GM11168 (cell line): ENCODE results near the gene CCDC18.
"Not testable (repeated sequence)": the region's sequence is repeated elsewhere in the genome, so short reads cannot be mapped to it uniquely, and the experiment has no call there.

Experiments
- in situ Hi-C: fragments of 300-500 bp; cut with MboI; formaldehyde crosslinking; loops from one replicate; pipeline ENCODE4 v1.12.0; 2022; ENCODE audit warnings: low sequenced_read_pairs; ENCODE audit not compliant: unreplicated experiment

Gene CCDC18, protein sequence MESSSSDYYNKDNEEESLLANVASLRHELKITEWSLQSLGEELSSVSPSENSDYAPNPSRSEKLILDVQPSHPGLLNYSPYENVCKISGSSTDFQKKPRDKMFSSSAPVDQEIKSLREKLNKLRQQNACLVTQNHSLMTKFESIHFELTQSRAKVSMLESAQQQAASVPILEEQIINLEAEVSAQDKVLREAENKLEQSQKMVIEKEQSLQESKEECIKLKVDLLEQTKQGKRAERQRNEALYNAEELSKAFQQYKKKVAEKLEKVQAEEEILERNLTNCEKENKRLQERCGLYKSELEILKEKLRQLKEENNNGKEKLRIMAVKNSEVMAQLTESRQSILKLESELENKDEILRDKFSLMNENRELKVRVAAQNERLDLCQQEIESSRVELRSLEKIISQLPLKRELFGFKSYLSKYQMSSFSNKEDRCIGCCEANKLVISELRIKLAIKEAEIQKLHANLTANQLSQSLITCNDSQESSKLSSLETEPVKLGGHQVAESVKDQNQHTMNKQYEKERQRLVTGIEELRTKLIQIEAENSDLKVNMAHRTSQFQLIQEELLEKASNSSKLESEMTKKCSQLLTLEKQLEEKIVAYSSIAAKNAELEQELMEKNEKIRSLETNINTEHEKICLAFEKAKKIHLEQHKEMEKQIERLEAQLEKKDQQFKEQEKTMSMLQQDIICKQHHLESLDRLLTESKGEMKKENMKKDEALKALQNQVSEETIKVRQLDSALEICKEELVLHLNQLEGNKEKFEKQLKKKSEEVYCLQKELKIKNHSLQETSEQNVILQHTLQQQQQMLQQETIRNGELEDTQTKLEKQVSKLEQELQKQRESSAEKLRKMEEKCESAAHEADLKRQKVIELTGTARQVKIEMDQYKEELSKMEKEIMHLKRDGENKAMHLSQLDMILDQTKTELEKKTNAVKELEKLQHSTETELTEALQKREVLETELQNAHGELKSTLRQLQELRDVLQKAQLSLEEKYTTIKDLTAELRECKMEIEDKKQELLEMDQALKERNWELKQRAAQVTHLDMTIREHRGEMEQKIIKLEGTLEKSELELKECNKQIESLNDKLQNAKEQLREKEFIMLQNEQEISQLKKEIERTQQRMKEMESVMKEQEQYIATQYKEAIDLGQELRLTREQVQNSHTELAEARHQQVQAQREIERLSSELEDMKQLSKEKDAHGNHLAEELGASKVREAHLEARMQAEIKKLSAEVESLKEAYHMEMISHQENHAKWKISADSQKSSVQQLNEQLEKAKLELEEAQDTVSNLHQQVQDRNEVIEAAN (N-terminal part only)

DNA sequence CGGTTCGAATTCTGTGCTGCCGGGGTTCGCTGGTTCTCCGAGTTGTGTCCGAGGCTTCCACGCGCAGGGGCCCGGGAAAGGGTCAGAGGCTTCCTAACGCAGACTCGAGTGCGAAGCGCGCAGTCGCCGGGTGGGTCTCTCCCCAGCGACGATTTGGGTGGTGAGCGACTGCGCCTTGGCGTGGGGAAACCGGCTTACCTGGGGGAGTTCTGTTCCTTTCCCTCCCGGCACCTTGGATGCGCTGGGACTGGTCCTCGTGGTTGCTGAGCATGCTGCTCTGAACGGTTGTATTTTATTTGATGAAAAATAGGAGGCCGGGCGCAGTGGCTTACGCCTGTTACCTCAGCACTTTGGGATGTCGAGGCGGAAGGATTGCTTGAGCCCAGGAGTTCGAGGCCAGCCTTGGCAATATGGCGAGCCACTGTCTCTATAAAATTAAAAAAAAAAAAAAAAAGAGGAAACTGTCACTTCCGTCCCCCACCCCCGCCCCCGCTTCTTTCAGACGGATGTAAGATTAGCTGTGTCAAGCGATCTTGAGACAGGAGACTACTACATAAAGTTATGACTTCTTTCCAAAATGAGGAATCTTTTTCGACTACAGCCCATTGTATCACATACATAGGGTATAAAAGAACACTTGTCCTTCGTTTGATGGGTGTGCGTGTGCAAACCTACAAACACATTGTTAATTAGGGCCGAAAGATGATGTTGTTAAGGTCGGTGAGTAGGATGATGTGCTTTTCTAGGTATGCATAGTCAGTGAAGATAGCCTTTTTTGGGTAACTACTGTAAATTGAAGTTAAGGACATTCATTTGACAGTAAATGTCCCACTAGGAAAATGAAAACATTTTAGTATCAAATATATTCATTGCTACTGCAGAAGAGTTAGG lies at the start of gene CCDC18:
Gene CCDC18 (plus strand): TSS at position 2 of the 891 bp plus-strand sequence. CDS start 2,638 bp downstream, outside the sequence.
- in situ Hi-C loops, result no loop called here

DNA sequence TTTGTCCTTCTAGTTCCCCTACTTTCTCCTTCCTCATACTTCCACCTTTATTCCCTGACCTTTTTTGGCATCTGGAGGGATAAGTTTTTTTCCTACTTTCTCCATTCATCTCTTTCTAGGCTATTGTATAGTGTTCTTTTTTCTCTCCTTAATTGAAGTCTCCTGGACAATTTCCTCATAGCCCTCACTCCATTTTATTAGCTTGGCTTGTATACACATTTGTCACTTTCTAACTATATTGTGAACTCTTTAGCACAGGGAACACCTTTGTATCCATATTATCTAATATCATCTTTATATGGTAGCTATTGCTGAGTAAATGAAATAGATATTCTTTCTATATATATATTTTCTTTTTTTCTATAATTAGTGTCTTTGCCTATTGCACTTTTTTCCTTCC lies 47.9 kb upstream of the CCDC18 start:
- in situ Hi-C loops, result no loop called here

- in situ Hi-C loops, result no loop called here
These were observed 44.1 kb upstream of the CCDC18 start for GRCh38 chr1:93136445-93136844.

DNA sequence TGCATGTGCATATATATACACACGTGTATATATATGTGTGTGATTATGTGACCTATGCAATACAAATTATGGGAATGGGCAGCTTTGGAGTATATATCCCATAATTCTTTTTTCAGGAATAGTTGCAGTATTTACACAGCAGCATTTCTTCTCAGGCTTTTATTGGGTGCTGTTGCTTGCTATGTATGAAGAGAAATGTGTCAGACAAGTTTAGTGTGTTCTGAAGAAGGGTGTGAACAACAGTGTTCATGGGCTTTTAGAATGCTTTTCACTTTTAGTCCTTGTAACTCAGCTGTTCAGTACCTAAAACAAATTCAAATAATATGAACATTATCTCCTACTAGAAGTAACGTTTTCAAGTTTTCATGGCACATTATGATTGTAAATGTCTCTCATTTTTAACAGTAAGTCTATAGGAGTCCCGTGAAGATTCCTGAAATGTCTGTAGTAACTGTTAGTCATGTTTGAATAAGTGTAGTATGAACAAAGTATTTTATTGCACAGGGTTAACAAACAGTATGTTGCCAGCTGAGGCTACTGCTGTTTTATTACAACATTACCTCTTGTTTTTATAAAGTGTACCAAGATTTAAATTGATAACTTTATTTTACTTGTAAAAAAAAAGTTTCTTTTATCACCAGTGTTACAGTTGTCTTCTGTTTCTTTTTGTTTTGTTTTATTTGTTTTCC lies 42.8 kb upstream of the CCDC18 start:
- in situ Hi-C loops, result no loop called here

DNA sequence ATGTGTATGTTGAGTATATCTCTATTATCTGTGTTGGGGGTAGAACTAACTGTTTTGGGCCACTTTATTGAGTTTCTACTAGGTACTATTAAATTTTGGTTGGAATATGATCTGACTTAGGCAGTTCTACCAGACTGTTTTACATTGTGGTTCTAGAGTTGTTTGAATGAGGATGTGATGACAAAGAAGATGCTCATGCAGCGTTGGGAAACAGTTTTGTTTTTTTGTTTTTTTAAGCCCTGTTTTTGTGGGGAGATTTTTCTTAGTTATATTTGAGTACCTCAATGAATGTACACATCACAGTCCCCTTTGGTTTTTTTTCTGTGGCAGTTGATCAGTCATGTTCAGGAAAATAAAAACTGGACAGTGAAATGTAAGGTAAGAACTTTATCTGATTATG lies 40.4 kb upstream of the CCDC18 start:
- in situ Hi-C loops, result no loop called here

DNA sequence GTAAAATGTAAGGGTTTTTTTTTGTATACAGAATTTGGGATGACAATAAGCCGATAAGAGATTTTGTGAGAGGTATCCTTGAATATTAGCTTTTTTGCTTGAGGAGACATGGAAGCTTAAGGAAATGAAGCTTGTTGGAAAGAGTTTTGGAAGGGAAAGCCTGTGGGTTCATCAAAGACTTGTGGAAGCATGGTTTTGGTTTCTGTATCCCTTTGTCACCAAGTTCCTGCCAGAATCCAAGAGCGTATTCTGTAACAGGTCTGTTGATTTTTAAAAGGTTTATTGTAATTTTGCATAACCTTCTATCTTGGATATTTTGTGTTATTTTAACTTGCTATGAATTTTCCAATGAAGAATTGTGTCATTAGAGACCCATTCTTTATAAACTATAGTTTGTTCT lies 38.4 kb upstream of the CCDC18 start:
- in situ Hi-C loops, result no loop called here

- in situ Hi-C loops, result no loop called here
These were observed 37.4 kb upstream of the CCDC18 start for GRCh38 chr1:93143136-93143535.

DNA sequence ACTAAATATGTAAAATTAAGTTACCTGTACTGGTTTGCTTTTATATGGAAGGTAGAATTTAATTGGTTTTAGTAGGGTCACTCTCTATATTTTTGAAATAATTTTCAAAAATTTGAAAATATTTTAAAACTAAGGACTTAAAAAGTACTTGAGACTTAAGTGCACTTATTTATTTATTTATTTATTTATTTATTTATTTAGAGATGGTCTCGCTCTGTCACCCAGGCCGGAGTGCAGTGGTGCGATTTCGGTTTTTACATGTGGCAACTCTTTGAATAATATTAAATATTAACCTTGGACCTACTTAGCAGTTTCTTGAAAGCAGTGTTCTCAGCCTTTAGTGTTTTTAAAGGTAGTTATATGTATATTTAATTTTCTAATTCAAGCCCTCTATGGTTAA lies 36.8 kb upstream of the CCDC18 start:
- in situ Hi-C loops, result no loop called here

GRCh38 chr1:93148001-93148400 lies 32.5 kb upstream of the CCDC18 start:
- in situ Hi-C loops, result no loop called here

- in situ Hi-C loops, result no loop called here
These were observed 29.8 kb upstream of the CCDC18 start for GRCh38 chr1:93150729-93151128.

DNA sequence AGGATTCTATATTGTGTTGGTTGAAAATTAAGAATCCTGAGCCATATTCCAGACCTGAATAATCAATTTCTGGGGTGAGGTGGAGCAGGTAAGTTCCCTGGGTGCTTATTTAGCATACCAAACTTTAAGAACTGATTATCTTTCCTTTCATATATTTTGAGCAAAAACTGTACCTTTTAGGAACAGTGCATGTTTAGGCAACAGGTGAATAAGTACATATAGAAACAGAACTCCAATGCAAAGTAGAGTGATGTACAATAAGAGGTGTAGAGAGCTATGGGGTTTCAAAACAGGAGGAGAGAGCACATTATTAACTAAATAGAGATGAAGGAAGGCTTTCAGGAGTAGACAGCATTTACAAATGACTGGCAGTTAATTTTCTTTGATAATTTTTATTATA lies 29.1 kb upstream of the CCDC18 start:
- in situ Hi-C loops, result no loop called here

DNA sequence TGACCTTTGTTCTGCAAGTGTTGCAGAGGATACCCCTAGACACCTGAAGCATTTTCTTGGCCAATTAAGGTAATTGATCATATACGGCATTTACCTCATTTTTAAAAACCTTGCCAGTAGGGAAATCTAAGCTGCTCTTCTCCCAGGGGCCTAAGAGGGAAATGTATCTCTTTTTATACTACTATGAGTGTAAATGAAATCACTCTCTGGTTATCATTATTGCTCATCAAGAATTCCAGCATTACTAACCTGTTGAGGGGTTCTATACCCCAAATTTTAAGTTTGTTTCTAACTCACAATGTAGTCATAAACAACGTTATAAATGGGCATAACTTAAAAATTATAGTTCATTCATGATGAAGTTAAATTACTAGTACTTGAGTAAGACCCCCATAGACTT lies 27.7 kb upstream of the CCDC18 start:
- in situ Hi-C loops, result no loop called here

- in situ Hi-C loops, result no loop called here
These were observed 25.6 kb upstream of the CCDC18 start for GRCh38 chr1:93154898-93155297.

DNA sequence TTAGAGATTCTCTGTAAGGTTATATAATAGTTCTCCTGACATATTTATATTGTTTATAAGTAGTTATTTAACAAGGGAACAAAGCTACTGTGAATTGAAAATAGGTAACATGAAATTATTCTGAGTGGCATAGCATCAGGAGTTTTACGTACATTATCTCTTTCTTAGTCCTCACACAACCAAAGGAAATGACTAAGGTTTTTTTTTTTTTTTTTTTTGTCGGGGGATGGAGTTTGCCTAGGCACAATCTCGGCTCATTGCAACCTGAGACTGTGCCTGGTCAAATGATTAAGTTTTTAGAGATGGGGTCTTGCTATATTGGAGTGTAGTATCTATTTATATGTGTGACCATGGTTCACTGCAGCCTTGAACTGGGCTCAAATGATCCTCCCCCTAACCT lies 25.2 kb upstream of the CCDC18 start:
- in situ Hi-C loops, result no loop called here

DNA sequence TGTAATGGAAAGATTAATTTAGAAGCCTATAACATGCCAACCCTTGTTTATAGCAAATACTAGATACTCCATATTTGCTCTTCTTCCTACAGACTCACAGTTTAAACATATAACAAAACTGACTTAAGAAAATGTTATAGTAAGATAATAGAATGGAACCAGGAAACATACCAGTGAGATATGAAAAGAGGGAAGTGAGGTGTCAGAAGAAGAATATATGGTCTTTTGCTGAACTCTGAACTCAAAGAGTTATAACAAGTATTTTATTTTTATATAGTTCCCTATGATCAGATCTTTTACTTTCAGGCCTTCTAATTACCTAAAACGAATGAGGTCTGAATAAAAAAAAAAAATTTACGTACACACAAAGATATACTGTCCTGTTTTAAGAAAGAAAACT lies 21.2 kb upstream of the CCDC18 start:
- in situ Hi-C loops, result no loop called here

DNA sequence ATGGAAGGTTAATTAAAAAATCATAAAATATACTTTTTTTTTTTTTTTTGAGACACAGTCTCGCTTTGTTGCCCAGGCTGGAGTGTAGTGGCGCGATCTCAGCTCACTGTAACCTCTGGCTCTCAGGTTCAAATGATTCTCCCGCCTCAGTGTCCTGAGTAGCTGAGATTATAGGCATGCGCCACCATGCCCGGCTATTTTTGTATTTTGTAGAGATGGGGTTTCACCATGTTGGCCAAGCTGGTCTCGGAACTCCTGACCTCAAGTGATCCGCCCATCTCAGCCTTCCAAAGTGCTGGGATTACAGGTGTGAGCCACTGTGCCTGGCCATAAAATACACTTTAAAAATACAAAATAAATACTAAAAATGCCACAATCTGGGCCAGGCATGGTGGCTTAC lies 17.2 kb upstream of the CCDC18 start:
- in situ Hi-C loops, result not testable (repeated sequence)

DNA sequence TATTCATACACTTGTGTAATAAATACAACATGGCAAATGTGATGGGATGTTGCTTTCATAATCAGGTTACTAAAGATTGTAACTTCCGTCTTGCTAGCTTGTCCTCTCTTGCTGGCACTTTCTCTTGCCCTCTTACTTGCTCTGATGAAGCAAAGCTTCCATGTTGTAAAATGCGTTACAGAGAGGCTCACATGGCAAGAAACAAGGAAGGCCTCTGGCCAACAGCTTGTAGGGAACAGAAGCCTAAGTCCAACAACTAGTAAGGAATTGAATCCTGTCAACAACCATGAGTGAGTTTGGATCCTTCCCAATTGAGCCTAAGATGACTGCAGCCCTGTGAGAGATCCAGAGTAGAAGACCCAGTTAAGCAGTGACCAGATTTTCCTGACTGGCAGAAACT lies 15.7 kb upstream of the CCDC18 start:
- in situ Hi-C loops, result no loop called here

- in situ Hi-C loops, result not testable (repeated sequence)
These were observed 14.6 kb upstream of the CCDC18 start for GRCh38 chr1:93165895-93166294.

DNA sequence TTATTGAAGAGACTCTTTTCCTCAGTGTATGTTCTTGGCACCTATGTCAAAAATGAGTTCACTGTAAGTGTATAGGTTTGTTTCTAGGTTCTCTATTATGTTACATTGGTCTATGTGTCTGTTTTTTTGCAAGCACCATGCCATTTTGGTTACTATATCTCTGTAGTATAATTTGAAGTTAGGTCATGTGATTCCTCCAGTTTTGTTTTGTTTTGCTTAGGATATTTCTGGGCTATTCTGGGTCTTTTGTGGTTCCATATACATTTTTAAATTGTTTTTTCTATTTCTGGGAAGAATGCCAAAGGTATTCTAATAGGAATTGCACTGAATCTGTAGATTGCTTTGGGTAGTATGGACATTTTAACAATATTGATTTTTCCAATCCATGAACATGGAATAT lies 13.5 kb upstream of the CCDC18 start:
- in situ Hi-C loops, result no loop called here
